KMS-11 (cell line): ENCODE data around the gene SYT11.
"Not testable (repeated sequence)": the region's sequence is repeated elsewhere in the genome, so short reads cannot be mapped to it uniquely, and the experiment has no call there.

Source experiments
- H2AFZ ChIP-seq: fragments of 200-600 bp; sonication (generic); 2 replicates; pipeline ENCODE4 v1.6.1; 2016; ENCODE audit warnings: antibody characterized with exemption, mixed run types, low read depth
- H3K27ac ChIP-seq: fragments of 200-600 bp; sonication (generic); 2 replicates; pipeline ENCODE4 v1.6.1; 2016; ENCODE audit warnings: mild to moderate bottlenecking, mixed run types
- H3K27me3 ChIP-seq: fragments of 200-600 bp; sonication (generic); 2 replicates; pipeline ENCODE4 v1.6.1; 2017; ENCODE audit warnings: mild to moderate bottlenecking, low read depth, mixed run types, moderate library complexity; ENCODE audit not compliant: insufficient read depth
- H3K36me3 ChIP-seq: fragments of 200-600 bp; sonication (generic); 2 replicates; pipeline ENCODE4 v1.6.1; 2017; ENCODE audit warnings: mild to moderate bottlenecking, mixed run types; ENCODE audit not compliant: insufficient read depth
- H3K4me1 ChIP-seq: fragments of 200-600 bp; sonication (generic); 2 replicates; pipeline ENCODE4 v1.6.1; 2016; ENCODE audit warnings: mild to moderate bottlenecking, low read depth, mixed run types; ENCODE audit not compliant: poor library complexity, severe bottlenecking
- H3K4me2 ChIP-seq: fragments of 200-600 bp; sonication (generic); 2 replicates; pipeline ENCODE4 v1.7.0; 2016; ENCODE audit warnings: mild to moderate bottlenecking, mixed run types
- H3K4me3 ChIP-seq: fragments of 200-600 bp; sonication (generic); IDR thresholded peaks from 2 replicates; pipeline ENCODE4 v1.6.1; 2017; ENCODE audit warnings: low read depth, low read length, mixed read lengths; ENCODE audit not compliant: insufficient read depth
- H3K79me2 ChIP-seq: fragments of 200-600 bp; sonication (generic); 2 replicates; pipeline ENCODE4 v1.6.1; 2016; ENCODE audit warnings: low read depth, mixed run types; ENCODE audit not compliant: insufficient read depth
- H3K9ac ChIP-seq: fragments of 200-600 bp; sonication (generic); 2 replicates; pipeline ENCODE4 v1.6.1; 2016; ENCODE audit warnings: mild to moderate bottlenecking, mixed run types
- H4K20me1 ChIP-seq: fragments of 200-600 bp; sonication (generic); 2 replicates; pipeline ENCODE4 v1.6.1; 2016; ENCODE audit warnings: mild to moderate bottlenecking, mixed run types; ENCODE audit not compliant: insufficient read depth
- CTCF ChIP-seq: fragments of 200-600 bp; sonication (generic); conservative IDR thresholded peaks from 2 replicates; pipeline ENCODE4 v1.6.1; 2017; ENCODE audit warnings: low read depth, mild to moderate bottlenecking, antibody characterized with exemption, low read length, moderate library complexity, mixed read lengths

SYT11 gene

GRCh38 chr1:155827450-155827849 is 31.9 kb upstream of the SYT11 start:
- no peak overlapping the region for H3K4me2 ChIP-seq
- H3K4me3 ChIP-seq, result no peak overlapping the region
- H3K9ac ChIP-seq, result no peak overlapping the region
- H3K27me3 ChIP-seq, result no peaks in the 10 kb centered on the region
- TF ChIP-seq CTCF, result no peak
- H3K27ac ChIP-seq, result no peak overlapping the region
- no peak overlapping the region for H2AFZ ChIP-seq
- no peaks in the 10 kb centered on the region for H4K20me1 ChIP-seq
- H3K79me2 ChIP-seq, result peaks cover 23% of the 10 kb centered on the region; the same call in 1 of the 2 replicates
- H3K36me3 ChIP-seq, result peaks cover 2% of the 10 kb centered on the region; the same call in 1 of the 2 replicates
- peaks cover 8% of the 10 kb centered on the region for H3K4me1 ChIP-seq

GRCh38 chr1:155831279-155831976 is 27.9 kb upstream of the SYT11 start:
- H3K27ac ChIP-seq, result no peak overlapping the region
- H3K4me1 ChIP-seq, result peaks cover 17% of the 10 kb centered on the region
- H4K20me1 ChIP-seq, result no peaks in the 10 kb centered on the region
- H3K4me3 ChIP-seq, result no peak overlapping the region
- peaks cover 28% of the 10 kb centered on the region; the same call in 1 of the 2 replicates for H3K79me2 ChIP-seq
- no peak overlapping the region for H2AFZ ChIP-seq
- no peak overlapping the region for H3K4me2 ChIP-seq
- TF ChIP-seq CTCF, result no peak
- H3K36me3 ChIP-seq, result no peaks in the 10 kb centered on the region
- no peak overlapping the region for H3K9ac ChIP-seq
- no peaks in the 10 kb centered on the region for H3K27me3 ChIP-seq

DNA sequence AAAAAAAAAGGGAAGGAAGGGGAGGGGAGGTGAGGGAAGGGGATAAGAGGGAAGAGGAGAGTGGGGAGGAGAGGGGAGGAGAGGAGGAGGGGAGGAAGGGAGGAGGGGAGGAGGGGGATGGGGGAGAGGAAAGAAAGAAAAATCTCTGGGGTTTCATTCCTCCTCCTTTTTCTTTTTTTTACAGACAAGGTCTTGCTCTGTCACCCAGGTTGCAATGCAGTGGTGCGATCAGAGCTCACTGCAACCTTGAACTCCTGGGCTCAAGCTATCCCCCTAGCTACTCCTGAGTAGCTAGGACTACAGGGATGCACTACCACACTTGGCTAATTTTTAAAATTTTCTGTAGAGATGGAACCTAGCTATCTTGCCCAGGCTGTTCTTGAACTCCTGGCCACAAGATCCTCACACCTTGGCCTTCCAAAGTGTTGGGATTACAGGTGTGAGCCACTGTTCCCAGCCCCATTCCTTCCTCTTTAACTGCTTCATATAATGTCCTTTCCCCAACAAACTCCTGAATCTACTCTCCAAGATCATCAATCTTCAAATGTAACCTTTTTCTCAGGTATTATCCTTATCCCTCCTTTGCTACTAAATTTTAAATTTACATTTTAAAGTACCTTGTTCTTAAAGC is 25.6 kb upstream of the SYT11 start:
- Histone ChIP-seq H3K4me1 (peaks cover 17% of the 10 kb centered on the region), H3K4me3 (no peak overlapping the region), H3K79me2 (peaks cover 20% of the 10 kb centered on the region; the same call in 1 of the 2 replicates), H3K27me3 (no peaks in the 10 kb centered on the region), H3K36me3 (no peaks in the 10 kb centered on the region), H3K27ac (no peak overlapping the region), H4K20me1 (no peaks in the 10 kb centered on the region), H2AFZ (no peak overlapping the region), H3K9ac (no peak overlapping the region), H3K4me2 (no peak overlapping the region)
- no peak for TF ChIP-seq CTCF

DNA sequence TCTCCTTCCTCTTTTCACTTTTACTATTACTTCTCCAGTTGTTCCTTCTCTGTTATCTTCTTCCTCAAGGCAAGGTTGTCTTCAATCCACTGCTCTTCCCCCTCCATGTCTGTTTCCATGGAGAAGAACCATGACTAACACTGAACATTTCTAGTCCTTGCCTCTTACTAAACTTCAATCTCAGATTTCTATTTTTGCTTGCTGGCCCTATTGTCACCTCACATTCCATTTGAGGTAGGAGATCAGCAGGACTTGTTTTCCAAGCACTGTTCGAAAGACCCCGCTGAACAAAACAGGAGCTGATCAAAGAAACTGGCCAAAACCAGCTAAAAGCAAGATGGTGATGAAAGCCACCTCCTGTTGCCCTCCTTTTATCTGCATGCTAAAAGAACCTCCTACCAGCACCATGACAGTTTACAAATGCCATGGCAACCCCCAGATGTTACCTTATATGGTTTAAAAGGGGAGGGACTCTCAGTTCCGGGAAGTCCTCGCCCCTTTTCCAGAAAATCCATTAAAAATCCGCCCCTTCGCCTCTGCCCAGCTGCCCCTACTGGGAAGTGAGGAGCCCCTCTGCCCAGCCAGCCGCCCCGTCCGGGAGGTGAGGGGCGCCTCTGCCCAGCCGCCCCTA is 25.0 kb upstream of the SYT11 start:
- no peak overlapping the region for H3K27ac ChIP-seq
- no peak overlapping the region for H3K4me3 ChIP-seq
- no peaks in the 10 kb centered on the region for H3K27me3 ChIP-seq
- H3K36me3 ChIP-seq, result no peaks in the 10 kb centered on the region
- no peak overlapping the region for H3K9ac ChIP-seq
- peaks cover 20% of the 10 kb centered on the region; the same call in 1 of the 2 replicates for H3K79me2 ChIP-seq
- no peak overlapping the region for H2AFZ ChIP-seq
- no peaks in the 10 kb centered on the region for H4K20me1 ChIP-seq
- H3K4me1 ChIP-seq, result peaks cover 17% of the 10 kb centered on the region
- TF ChIP-seq CTCF, result no peak
- H3K4me2 ChIP-seq, result no peak overlapping the region

GRCh38 chr1:155834927-155835399 is 24.4 kb upstream of the SYT11 start:
- H3K27me3 ChIP-seq, H3K4me3 ChIP-seq, H3K9ac ChIP-seq, H3K4me2 ChIP-seq, H3K27ac ChIP-seq, H2AFZ ChIP-seq, H4K20me1 ChIP-seq, H3K36me3 ChIP-seq: not testable (repeated sequence)
- Histone ChIP-seq H3K4me1 (peaks cover 17% of the 10 kb centered on the region), H3K79me2 (peaks cover 26% of the 10 kb centered on the region; the same call in 1 of the 2 replicates)
